Osteocyte (in vitro differentiated cells): ENCODE data around the gene LTB4R. TPM values are rescaled to one million over a fixed set of nuclear protein-coding genes. Genes with fewer than 3 reads are reported as not detected.

Experiments
- DNase-seq: peaks from one replicate; pipeline ENCODE4 v3.0.0; 2021; ENCODE audit warnings: mixed read lengths; ENCODE audit not compliant: unreplicated experiment; ENCODE audit errors: extremely low spot score
- H3K27ac Mint-ChIP-seq: one replicate; pipeline ENCODE4 v1.8.0; 2021; ENCODE audit warnings: mild to moderate bottlenecking, mixed read lengths; ENCODE audit not compliant: unreplicated experiment
- H3K27me3 Mint-ChIP-seq: one replicate; pipeline ENCODE4 v1.8.0; 2021; ENCODE audit warnings: mixed read lengths; ENCODE audit not compliant: unreplicated experiment
- H3K36me3 Mint-ChIP-seq: one replicate; pipeline ENCODE4 v1.8.0; 2021; ENCODE audit warnings: mixed read lengths; ENCODE audit not compliant: unreplicated experiment
- H3K4me1 Mint-ChIP-seq: one replicate; pipeline ENCODE4 v1.8.0; 2021; ENCODE audit warnings: mixed read lengths; ENCODE audit not compliant: unreplicated experiment
- H3K4me3 Mint-ChIP-seq: one replicate; pipeline ENCODE4 v1.8.0; 2021; ENCODE audit warnings: mild to moderate bottlenecking, moderate library complexity, mixed read lengths; ENCODE audit not compliant: unreplicated experiment
- H3K9me3 Mint-ChIP-seq: one replicate; pipeline ENCODE4 v1.8.0; 2021; ENCODE audit warnings: mixed read lengths; ENCODE audit not compliant: unreplicated experiment
- long read RNA-seq: library from polyadenylated mRNA; unstranded; transcript quantifications from one replicate; pipeline ENCODE4 v2.0.0, GENCODE V29; 2021
- total RNA-seq: library from RNA; stranded (reverse); gene quantifications from 2 replicates; pipeline ENCODE4 v1.2.1, GENCODE V29; 2021
- TF ChIP-seq, protein P1 (sequence below): fragments of 200-600 bp; sonication (generic); IDR thresholded peaks from 2 replicates; pipeline ENCODE4 v1.5.0; 2021; ENCODE audit warnings: antibody characterized with exemption, mild to moderate bottlenecking, moderate library complexity

LTB4R gene, protein sequence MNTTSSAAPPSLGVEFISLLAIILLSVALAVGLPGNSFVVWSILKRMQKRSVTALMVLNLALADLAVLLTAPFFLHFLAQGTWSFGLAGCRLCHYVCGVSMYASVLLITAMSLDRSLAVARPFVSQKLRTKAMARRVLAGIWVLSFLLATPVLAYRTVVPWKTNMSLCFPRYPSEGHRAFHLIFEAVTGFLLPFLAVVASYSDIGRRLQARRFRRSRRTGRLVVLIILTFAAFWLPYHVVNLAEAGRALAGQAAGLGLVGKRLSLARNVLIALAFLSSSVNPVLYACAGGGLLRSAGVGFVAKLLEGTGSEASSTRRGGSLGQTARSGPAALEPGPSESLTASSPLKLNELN
- 10.0 and 11.3 TPM in 2 replicates for total RNA-seq
- long read RNA-seq, result 0 reads

- H3K27ac Mint-ChIP-seq, result no peak within 1 kb of the TSS
- no peak for DNase-seq
- peaks cover 6% of the 10 kb centered on the region for H3K4me1 Mint-ChIP-seq
- no peak within 1 kb of the TSS for H3K4me3 Mint-ChIP-seq
- TF ChIP-seq, protein P1, sequence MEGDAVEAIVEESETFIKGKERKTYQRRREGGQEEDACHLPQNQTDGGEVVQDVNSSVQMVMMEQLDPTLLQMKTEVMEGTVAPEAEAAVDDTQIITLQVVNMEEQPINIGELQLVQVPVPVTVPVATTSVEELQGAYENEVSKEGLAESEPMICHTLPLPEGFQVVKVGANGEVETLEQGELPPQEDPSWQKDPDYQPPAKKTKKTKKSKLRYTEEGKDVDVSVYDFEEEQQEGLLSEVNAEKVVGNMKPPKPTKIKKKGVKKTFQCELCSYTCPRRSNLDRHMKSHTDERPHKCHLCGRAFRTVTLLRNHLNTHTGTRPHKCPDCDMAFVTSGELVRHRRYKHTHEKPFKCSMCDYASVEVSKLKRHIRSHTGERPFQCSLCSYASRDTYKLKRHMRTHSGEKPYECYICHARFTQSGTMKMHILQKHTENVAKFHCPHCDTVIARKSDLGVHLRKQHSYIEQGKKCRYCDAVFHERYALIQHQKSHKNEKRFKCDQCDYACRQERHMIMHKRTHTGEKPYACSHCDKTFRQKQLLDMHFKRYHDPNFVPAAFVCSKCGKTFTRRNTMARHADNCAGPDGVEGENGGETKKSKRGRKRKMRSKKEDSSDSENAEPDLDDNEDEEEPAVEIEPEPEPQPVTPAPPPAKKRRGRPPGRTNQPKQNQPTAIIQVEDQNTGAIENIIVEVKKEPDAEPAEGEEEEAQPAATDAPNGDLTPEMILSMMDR, result no peak
- H3K36me3 Mint-ChIP-seq, result peaks cover 9% of the 10 kb centered on the region
- H3K27me3 Mint-ChIP-seq, result no peaks in the 10 kb centered on the region
- H3K9me3 Mint-ChIP-seq, result no peaks in the 10 kb centered on the region
These were observed at the start of gene LTB4R for GRCh38 chr14:24310646-24311604. LTB4R (plus strand) TSS chr14:24311502; CDS start chr14:24315652, 4,150 bp downstream.

DNA sequence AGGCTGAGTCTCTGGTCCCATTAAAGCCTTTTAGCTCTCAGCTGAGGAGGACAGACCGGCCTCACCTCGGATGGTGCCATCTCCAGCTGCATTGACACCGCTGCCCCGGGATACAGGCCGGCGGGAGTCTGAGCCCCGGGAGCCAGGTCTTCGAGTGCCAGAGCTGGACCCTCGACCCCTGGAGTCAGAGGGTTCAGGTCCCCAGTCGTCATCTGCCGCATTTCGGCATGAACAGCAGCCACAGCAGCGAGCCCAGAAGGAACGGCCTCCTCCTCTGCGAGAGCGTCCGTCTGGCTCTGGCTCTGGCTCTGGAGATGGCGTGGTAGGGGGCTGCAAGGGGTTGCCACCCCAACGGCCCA is 49.4 kb upstream of the LTB4R start:
- no peaks in the 10 kb centered on the region for H3K27me3 Mint-ChIP-seq

GRCh38 chr14:24262821-24263733 is 48.2 kb upstream of the LTB4R start, which contains the start of gene TGM1:
TGM1 (minus strand) TSS chr14:24263177; CDS start chr14:24262352, 825 bp downstream.
- no peak for DNase-seq
- no peaks in the 10 kb centered on the region for H3K9me3 Mint-ChIP-seq
- peaks cover 9% of the 10 kb centered on the region for H3K36me3 Mint-ChIP-seq
- no peaks in the 10 kb centered on the region for H3K27me3 Mint-ChIP-seq
- H3K4me1 Mint-ChIP-seq, result peaks cover 13% of the 10 kb centered on the region
- TF ChIP-seq, protein P1, result no peak
- H3K27ac Mint-ChIP-seq, result no peak within 1 kb of the TSS
- H3K4me3 Mint-ChIP-seq, result no peak within 1 kb of the TSS

More for the DNA sequence above, 49.4 kb upstream of the LTB4R start:
- DNase-seq, result no peak
- no peak overlapping the region for H3K4me3 Mint-ChIP-seq
- H3K9me3 Mint-ChIP-seq, result no peaks in the 10 kb centered on the region
- H3K27ac Mint-ChIP-seq, result no peak overlapping the region
- peaks cover 4% of the 10 kb centered on the region for H3K36me3 Mint-ChIP-seq
- H3K4me1 Mint-ChIP-seq, result peaks cover 13% of the 10 kb centered on the region
- TF ChIP-seq, protein P1, result no peak

DNA sequence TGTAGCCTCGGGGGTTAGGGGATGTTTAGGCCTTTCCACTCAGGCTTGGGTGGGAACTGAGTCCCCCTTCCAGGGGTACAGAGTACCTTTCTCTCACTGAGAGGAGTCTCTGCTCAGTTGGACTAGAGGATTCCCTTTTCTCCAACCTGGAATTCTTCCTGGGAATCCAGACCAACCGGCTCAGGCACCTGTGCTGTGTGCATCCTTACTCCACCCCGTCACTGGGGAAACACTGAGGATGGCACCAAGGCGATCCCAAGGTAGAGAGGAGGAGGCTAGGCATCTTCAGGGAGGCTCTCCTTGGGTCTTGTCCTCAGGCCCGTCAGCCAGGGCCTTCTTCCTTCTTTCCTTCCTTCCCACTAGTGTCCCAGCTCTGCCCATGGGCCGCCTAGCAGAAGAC is 47.5 kb upstream of the LTB4R start:
- Mint-ChIP-seq H3K36me3 (peaks cover 9% of the 10 kb centered on the region), H3K4me3 (no peak overlapping the region), H3K4me1 (peaks cover 8% of the 10 kb centered on the region), H3K9me3 (no peaks in the 10 kb centered on the region), H3K27ac (no peak overlapping the region), H3K27me3 (no peaks in the 10 kb centered on the region)
- DNase-seq, result no peak
- TF ChIP-seq, protein P1, result no peak
